GM18511 (cell line): ENCODE measurements around the gene ACTG1.

Experiments used
- ATAC-seq: cut with Tn5 transposase; IDR thresholded peaks from one replicate; pipeline ENCODE4 v1.9.1; 2021; ENCODE audit warnings: mild to moderate bottlenecking, moderate library complexity; ENCODE audit not compliant: unreplicated experiment

The ACTG1 gene

DNA sequence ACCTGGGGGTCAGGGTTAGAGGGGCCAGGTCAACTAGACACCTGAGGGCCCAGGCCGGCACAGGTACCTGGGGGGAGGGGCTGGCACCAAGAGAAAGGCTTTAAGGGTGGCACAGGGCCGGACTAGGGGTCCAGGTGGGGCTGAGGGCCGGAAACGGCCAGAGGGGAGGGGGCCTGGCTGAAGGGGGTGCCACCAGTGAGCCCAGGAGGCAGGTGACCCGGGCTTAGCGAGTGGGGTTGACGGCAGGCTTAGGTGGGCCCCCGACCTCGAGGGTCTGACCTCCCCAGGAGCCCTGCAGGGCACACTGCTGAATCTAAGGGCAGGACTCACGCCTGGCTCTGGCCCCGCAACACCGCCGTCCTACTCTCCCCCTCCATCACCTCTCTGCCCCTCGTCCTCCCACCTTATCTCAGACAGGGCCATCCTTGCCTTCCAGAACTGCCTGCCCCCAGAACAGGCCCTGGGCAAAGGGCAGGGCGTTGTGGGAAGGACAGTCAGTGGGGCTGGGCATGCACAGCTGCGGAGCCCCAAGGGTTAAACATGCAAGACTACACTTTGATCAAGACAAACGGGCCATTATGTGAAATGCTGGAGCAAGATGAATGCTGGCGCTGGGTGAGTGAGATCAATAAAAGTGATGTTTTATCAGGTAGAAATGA, 44.4 kb downstream of the ACTG1 start:
- no peak for ATAC-seq

DNA sequence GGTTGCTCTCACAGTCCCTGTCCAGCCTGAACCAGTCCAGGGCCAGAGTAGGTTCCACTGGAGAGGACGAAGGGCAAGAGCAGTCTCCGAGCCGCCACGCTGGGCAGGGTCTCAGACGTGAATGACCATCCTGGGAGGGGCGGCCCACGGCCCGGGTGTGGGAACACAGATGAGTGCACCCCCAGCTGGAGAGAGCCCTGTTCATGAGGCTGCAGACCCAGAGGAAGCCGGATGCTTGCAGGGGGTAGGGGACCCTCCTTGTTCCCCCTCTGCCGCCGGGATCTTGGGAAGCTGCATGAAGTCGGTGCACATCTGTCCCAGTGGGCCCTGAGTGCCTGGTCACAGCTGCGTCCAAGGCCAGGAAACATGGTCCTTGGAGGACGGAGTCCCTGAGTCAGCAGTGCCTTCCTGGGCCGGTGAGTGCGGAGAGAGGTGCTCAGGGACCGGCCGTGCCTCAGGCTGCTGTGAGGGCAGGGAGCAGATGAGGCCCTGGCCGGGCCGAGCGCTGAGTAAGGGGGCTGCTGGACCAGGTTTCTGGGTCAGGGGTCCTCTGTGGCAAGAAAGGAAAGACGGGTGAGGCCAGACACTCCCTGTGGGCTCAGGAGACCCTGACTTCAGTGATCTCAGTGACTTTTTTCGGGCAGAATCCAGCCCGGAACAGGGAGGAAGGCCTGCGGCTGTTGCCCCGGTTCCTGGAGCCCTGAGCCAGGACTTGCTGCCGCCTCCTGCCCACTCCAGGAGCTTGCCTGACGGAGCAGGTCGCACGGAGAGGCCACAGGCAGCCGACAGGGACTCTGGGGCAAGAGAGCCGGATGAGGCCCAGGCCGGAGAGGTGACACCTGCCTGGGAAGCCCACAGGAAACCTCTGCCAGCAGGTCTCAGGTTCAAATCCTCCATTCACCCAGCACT, 45.8 kb downstream of the ACTG1 start:
- no peak for ATAC-seq

GRCh38 chr17:81465910-81466309, 46.7 kb downstream of the ACTG1 start:
- no peak for ATAC-seq

GRCh38 chr17:81464586-81464985, 48.0 kb downstream of the ACTG1 start:
- ATAC-seq = no peak

GRCh38 chr17:81463506-81463905, 49.1 kb downstream of the ACTG1 start:
- ATAC-seq = no peak

DNA sequence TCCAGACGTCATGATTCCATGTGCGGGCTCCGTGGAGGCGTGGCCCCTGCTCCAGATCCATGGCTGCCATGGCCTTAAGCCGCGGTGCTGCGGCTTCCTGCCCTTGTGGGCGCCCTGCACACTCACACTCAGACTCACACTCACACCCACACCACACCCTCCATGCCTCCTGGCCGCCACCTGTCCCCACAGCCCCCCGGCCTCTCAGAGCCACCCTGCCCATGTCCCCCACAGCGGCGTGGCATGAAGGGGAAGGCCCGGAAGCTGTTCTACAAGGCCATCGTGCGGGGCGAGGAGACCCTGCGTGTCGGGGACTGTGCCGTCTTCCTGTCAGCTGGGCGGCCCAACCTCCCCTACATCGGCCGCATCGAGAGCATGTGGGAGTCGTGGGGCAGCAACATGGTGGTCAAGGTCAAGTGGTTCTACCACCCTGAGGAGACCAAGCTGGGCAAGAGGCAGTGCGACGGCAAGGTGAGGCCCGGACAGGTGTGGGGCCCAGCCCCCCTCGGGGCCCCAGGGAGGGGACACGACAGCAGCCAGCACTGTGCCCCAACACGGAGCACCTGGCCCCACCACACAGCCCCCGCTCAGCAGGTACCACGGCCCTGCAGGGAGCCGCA, 50.0 kb downstream of the ACTG1 start:
- no peak for ATAC-seq

DNA sequence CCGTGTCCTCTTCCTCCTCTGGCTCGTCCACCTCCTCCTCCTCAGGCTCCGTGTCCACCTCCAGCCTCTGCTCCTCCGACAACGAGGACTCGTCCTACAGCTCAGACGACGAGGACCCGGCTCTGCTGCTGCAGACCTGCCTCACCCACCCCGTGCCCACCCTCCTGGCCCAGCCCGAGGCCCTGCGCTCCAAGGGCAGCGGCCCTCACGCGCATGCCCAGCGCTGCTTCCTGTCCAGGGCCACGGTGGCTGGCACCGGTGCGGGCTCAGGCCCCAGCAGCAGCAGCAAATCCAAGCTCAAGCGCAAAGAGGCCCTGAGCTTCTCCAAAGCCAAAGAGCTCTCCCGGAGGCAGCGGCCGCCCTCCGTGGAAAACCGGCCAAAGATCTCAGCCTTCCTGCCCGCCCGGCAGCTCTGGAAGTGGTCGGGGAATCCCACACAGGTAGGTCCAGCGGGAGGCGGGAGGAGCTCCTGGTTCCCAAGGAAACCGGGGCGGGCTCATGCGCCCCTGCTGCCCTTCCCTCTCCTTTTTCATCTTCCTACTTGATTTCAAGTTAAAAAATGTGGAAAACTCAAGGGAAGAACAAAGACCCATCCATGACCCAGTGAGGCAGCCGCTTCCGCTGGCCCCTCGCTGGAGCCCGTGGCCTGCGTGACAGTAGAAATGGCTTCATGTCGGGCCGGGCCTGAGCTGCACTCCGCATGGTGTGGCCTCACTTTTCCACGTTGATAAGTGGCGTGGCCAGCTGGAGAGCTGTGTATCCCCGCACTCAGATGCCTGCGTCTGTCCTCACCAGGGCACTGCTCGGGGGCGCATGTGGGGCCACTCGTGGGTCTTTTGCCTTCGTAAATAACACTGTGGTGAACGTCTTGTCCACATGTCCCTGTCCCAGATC, 50.7 kb downstream of the ACTG1 start:
- no peak for ATAC-seq

DNA sequence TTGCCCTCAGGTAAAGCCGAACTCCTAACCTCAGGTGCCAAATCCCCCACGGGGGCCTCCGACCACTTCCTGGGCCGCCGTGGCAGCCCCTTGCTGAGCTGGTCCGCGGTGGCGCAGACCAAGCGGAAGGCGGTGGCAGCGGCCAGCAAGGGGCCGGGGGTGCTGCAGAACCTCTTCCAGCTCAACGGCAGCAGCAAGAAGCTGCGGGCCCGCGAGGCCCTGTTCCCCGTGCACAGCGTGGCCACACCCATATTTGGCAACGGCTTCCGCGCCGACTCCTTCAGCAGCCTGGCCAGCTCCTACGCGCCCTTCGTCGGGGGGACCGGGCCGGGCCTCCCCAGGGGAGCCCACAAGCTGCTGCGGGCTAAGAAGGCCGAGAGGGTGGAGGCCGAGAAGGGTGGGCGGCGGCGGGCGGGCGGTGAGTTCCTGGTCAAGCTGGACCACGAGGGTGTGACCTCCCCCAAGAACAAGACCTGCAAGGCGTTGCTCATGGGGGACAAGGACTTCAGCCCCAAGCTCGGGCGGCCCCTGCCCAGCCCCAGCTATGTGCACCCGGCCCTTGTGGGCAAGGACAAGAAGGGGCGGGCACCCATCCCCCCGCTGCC, 51.6 kb downstream of the ACTG1 start:
- ATAC-seq = no peak
